Measurements from ENCODE around the gene APIP.

The APIP gene

GRCh38 chr11:34877375-34877975 lies 38.7 kb downstream of the APIP start:
- no peak for DNase-seq

- no peak for DNase-seq
These were observed 42.0 kb downstream of the APIP start for GRCh38 chr11:34874202-34874601.

- no peak for DNase-seq
These were observed 45.5 kb downstream of the APIP start for GRCh38 chr11:34870548-34871196.

GRCh38 chr11:34869425-34869824 lies 46.8 kb downstream of the APIP start:
- DNase-seq: no peak

GRCh38 chr11:34866375-34866774 lies 49.8 kb downstream of the APIP start:
- DNase-seq: no peak

GRCh38 chr11:34865261-34865660 lies 50.9 kb downstream of the APIP start:
- DNase-seq: no peak

GRCh38 chr11:34864424-34864823 lies 51.8 kb downstream of the APIP start:
- DNase-seq: no peak

- no peak for DNase-seq
These were observed 53.1 kb downstream of the APIP start for GRCh38 chr11:34863048-34863447.

GRCh38 chr11:34860518-34860917 lies 55.7 kb downstream of the APIP start:
- no peak for DNase-seq

GRCh38 chr11:34860034-34860433 lies 56.1 kb downstream of the APIP start:
- no peak for DNase-seq

- DNase-seq: no peak
These were observed 56.7 kb downstream of the APIP start for GRCh38 chr11:34859496-34859895.

- DNase-seq: no peak
These were observed 58.7 kb downstream of the APIP start for GRCh38 chr11:34857463-34857862.

GRCh38 chr11:34856251-34856650 lies 59.9 kb downstream of the APIP start:
- DNase-seq: no peak

GRCh38 chr11:34855754-34856095 lies 60.5 kb downstream of the APIP start:
- no peak for DNase-seq

GRCh38 chr11:34855021-34855753 lies 61.0 kb downstream of the APIP start:
- DNase-seq: no peak

- no peak for DNase-seq
These were observed 64.3 kb downstream of the APIP start for GRCh38 chr11:34851916-34852315.

- no peak for DNase-seq
These were observed 65.8 kb downstream of the APIP start for GRCh38 chr11:34850334-34850733.

GRCh38 chr11:34846467-34846866 lies 69.7 kb downstream of the APIP start:
- DNase-seq: no peak

- DNase-seq: no peak
These were observed 71.6 kb downstream of the APIP start for GRCh38 chr11:34844463-34845112.

GRCh38 chr11:34843271-34843670 lies 72.9 kb downstream of the APIP start:
- DNase-seq: no peak

- peak; percentile 4 for DNase-seq
These were observed 75.3 kb downstream of the APIP start for GRCh38 chr11:34840736-34841386.

- DNase-seq: no peak
These were observed 76.2 kb downstream of the APIP start for GRCh38 chr11:34839969-34840368.

All from stimulated activated CD4-positive, alpha-beta T cell treated with anti-CD3 and anti-CD28 coated beads, Interleukin-12 subunit alpha, Interleukin-12 subunit beta, amount 100 ng/mL, for 4 hours (primary cell).